Endothelial cell of umbilical vein (primary cell): ENCODE results near the gene FBXL19. TPM values are rescaled to one million over a fixed set of nuclear protein-coding genes. Genes with fewer than 3 reads are reported as not detected.

Experiments used
- BruUV-seq: library from RNA; stranded (reverse); fragments of 400-500 nt; replicated peaks from 2 replicates; lab custom pipeline; 2021; lab: Mats Ljungman, UMichigan
- CTCF ChIA-PET: fragments of 300-600, 350-600 bp; sonication (Branson Sonifier 250); formaldehyde crosslinking; loops from one replicate; lab custom pipeline; 2021; ENCODE audit warnings: antibody characterized with exemption, inconsistent platforms; lab: Charles Lee
- POLR2A ChIA-PET: fragments of 300-600, 350-600 bp; sonication (Branson Sonifier 250); formaldehyde crosslinking; loops from one replicate; lab custom pipeline; 2021; ENCODE audit warnings: antibody characterized with exemption, inconsistent platforms; lab: Charles Lee
- DNase-seq: peaks from one replicate; pipeline ENCODE4 v3.0.0-alpha.2; 2011; ENCODE audit warnings: low read depth, low spot score
- FAIRE-seq: peaks from 2 replicates; lab custom pipeline; 2011; peaks lifted over from hg19 to GRCh38; lab: Jason Lieb, UNC
- H2AFZ ChIP-seq: 2 replicates; pipeline ENCODE4 v1.6.0; 2012; ENCODE audit warnings: low read depth, low read length, control low read depth, inconsistent platforms
- H3K27ac ChIP-seq: 2 replicates; pipeline ENCODE4 v1.5.1; 2011; ENCODE audit warnings: low read depth, mild to moderate bottlenecking, control low read depth, low read length, moderate library complexity; ENCODE audit not compliant: insufficient read depth
- H3K27me3 ChIP-seq, 2 experiments: 2 replicates each; pipeline versions ENCODE4 v1.6.0 to v1.6.1; 2011; ENCODE audit warnings: low read length in 2 of 2, mixed read lengths in 1 of 2; ENCODE audit not compliant: control insufficient read depth in 2 of 2, insufficient read depth in 2 of 2
- H3K36me3 ChIP-seq, 2 experiments: 2 replicates in 1 of 2; 3 replicates in 1 of 2; pipeline ENCODE4 v1.5.1; 2011; ENCODE audit warnings: low read length in 2 of 2, mild to moderate bottlenecking in 1 of 2, moderate library complexity in 1 of 2; ENCODE audit not compliant: control insufficient read depth in 2 of 2, insufficient read depth in 2 of 2; ENCODE audit errors: extremely low read depth in 1 of 2
- H3K4me1 ChIP-seq: 3 replicates; pipeline ENCODE4 v1.5.1; 2011; ENCODE audit warnings: mild to moderate bottlenecking, low read length; ENCODE audit not compliant: control insufficient read depth, insufficient read depth; ENCODE audit errors: extremely low read depth
- H3K4me2 ChIP-seq: 2 replicates; pipeline ENCODE4 v1.6.1; 2011; ENCODE audit warnings: low read length, control low read depth, mixed read lengths; ENCODE audit not compliant: insufficient read depth
- H3K4me3 ChIP-seq, 3 experiments: fragments of 200-600 bp in 1 of 3; sonication (generic), shearing (Covaris generic) in 1 of 3; replicated peaks in 1 of 3; 2 replicates each; pipeline ENCODE4 v1.5.1; 2011 to 2016; ENCODE audit warnings: control low read depth in 3 of 3, low read length in 3 of 3, mild to moderate bottlenecking in 2 of 3, inconsistent platforms in 1 of 3, low read depth in 1 of 3, moderate library complexity in 1 of 3; ENCODE audit not compliant: insufficient read depth in 1 of 3
- H3K79me2 ChIP-seq: 2 replicates; pipeline ENCODE4 v1.6.0; 2012; ENCODE audit warnings: low read length, inconsistent platforms; ENCODE audit not compliant: control insufficient read depth, insufficient read depth
- H3K9ac ChIP-seq: replicated peaks from 2 replicates; pipeline ENCODE3; 2011; ENCODE audit warnings: low read length, control low read depth; ENCODE audit not compliant: insufficient read depth; ENCODE audit errors: extremely low read depth
- H3K9me1 ChIP-seq: replicated peaks from 3 replicates; pipeline ENCODE4 v1.6.0; 2011; ENCODE audit warnings: mild to moderate bottlenecking, low read length; ENCODE audit not compliant: control insufficient read depth, insufficient read depth; ENCODE audit errors: extremely low read depth
- H3K9me3 ChIP-seq: replicated peaks from 2 replicates; pipeline ENCODE4 v1.5.1; 2012; ENCODE audit warnings: low read length, inconsistent platforms; ENCODE audit not compliant: control insufficient read depth, insufficient read depth
- H4K20me1 ChIP-seq: replicated peaks from 2 replicates; pipeline ENCODE3; 2011; ENCODE audit warnings: mild to moderate bottlenecking, low read length; ENCODE audit not compliant: control insufficient read depth, insufficient read depth; ENCODE audit errors: extremely low read depth
- CTCF ChIP-seq, 2 donors: IDR thresholded peaks; 1 replicate in 1 of 2; 2 replicates in 1 of 2; pipeline ENCODE4 v1.5.1; 2011; ENCODE audit warnings: low read length in 2 of 2, mild to moderate bottlenecking in 2 of 2, moderate library complexity in 2 of 2, control low read depth in 1 of 2, inconsistent platforms in 1 of 2, low read depth in 1 of 2; ENCODE audit not compliant: insufficient read depth in 1 of 2; ENCODE audit errors: extremely low read depth in 1 of 2
- EZH2 ChIP-seq: IDR thresholded peaks from 2 replicates; pipeline ENCODE4 v1.6.1; 2012; ENCODE audit warnings: borderline replicate concordance, low read depth, mild to moderate bottlenecking, moderate library complexity, low read length, inconsistent platforms; ENCODE audit not compliant: severe bottlenecking
- FOS ChIP-seq: IDR thresholded peaks from 2 replicates; pipeline ENCODE4 v1.6.1; 2011; ENCODE audit warnings: mild to moderate bottlenecking, low read length, moderate library complexity, borderline replicate concordance; ENCODE audit not compliant: insufficient read depth
- GATA2 ChIP-seq: IDR thresholded peaks from 2 replicates; pipeline ENCODE4 v1.7.0; 2011; ENCODE audit warnings: low read depth, mild to moderate bottlenecking, moderate library complexity, mixed read lengths, low read length; ENCODE audit not compliant: insufficient read length, insufficient read depth
- JUN ChIP-seq: IDR thresholded peaks from 2 replicates; pipeline ENCODE4 v1.6.1; 2011; ENCODE audit warnings: borderline replicate concordance, low read depth; ENCODE audit not compliant: insufficient read length, insufficient read depth
- MAX ChIP-seq: IDR thresholded peaks from 2 replicates; pipeline ENCODE4 v1.6.1; 2011; ENCODE audit not compliant: insufficient read depth, insufficient read length
- MYC ChIP-seq: IDR thresholded peaks from one replicate; pipeline ENCODE4 v1.6.1; 2011; ENCODE audit warnings: mild to moderate bottlenecking, low read depth, low read length
- POLR2A ChIP-seq: IDR thresholded peaks from 2 replicates; pipeline ENCODE4 v1.6.1; 2012; ENCODE audit warnings: low read depth, mild to moderate bottlenecking, control low read depth, low read length
- POLR2AphosphoS5 ChIP-seq: IDR thresholded peaks from 2 replicates; pipeline ENCODE4 v1.6.1; 2012; ENCODE audit warnings: low read depth, mild to moderate bottlenecking, control low read depth, low read length, moderate library complexity; ENCODE audit not compliant: insufficient read depth
- dilution Hi-C: fragments of 300-500 bp; cut with MboI; formaldehyde crosslinking; loops from one replicate; pipeline ENCODE4 v1.15.0; 2019; ENCODE audit warnings: low sequenced_read_pairs; ENCODE audit not compliant: extremely low pct_ligation_motif_present
- intact Hi-C: fragments of 100-400 bp; cut with micrococcal nuclease; formaldehyde crosslinking; loops from one replicate; pipeline ENCODE4 v1.10.0; 2022
- polyA plus RNA-seq, 4 experiments: library from polyadenylated mRNA; depleted of rRNA in 3 of 4; stranded (reverse) in 3 of 4; unstranded in 1 of 4; fragments of >200 nt; gene quantifications; 2 replicates each; pipeline versions ENCODE4 v1.2.1 to v1.2.3, GENCODE V29; 2011 to 2012; ENCODE audit warnings: missing spikeins in 1 of 4
- total RNA-seq: library from RNA; stranded (reverse); gene quantifications from 2 replicates; pipeline ENCODE4 v1.2.3, GENCODE V29; 2021

FBXL19 gene
- total and polyA plus RNA-seq, 2 donors (not counting 3 experiments of a cell fraction or from before 2014, with no cell fraction given): 22.1 to 38.0 TPM

DNA sequence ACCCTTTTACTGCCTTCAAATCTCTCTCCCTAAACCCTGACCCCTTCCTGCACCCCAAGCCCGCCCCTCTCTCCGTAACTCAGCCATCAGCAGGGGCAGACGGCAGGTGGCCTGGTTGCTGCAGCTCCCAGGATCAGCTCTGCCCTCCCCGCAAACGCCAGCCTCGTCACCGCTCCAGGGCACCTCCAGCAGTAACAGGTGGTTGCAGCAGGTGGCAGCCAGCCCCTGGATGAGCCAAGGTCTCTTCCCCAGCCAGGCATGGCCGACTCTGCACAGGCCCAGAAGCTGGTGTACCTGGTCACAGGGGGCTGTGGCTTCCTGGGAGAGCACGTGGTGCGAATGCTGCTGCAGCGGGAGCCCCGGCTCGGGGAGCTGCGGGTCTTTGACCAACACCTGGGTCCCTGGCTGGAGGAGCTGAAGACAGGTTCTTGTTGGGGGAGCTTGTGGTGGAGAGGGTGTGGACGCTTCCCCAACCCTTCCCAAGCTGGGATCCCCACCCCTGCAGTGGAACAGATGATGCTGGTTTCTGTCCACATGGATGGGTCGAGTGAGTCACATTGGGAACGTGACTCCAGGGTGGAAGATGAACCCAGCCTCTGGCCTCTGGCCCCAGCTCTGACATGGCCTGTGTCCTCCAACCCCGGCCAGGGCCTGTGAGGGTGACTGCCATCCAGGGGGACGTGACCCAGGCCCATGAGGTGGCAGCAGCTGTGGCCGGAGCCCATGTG, 62.2 kb downstream of the FBXL19 start:
- BruUV-seq: no TSS peak
- no peak overlapping the region for H3K9ac ChIP-seq
- peak overlapping the region; percentile 43 for H2AFZ ChIP-seq
- H3K36me3 ChIP-seq: peaks cover 4 to 9% of the 10 kb centered on the region in 2 experiments
- no peaks in the 10 kb centered on the region for H3K27me3 ChIP-seq
- H3K27ac ChIP-seq: no peak overlapping the region
- ChIA-PET CTCF (interaction anchor here (0.8 to 5.0 kb wide), 27 partner anchors 9 to 883 kb away, joined by 3 to 66 read pairs (median 5); partner anchors contain the start of genes KAT8, STX4, VKORC1 and ZNF646), POLR2A (interaction anchor here (1.2 kb wide), 1 partner anchor 194 kb away, joined by 4 read pairs; the partner anchor contains the start of gene FUS)
- H3K4me3 ChIP-seq: peak overlapping the region in 1 of 3 experiments; percentile 19
- no peaks in the 10 kb centered on the region for H3K9me1 ChIP-seq
- TF ChIP-seq GATA2: no peak
- no peak for TF ChIP-seq POLR2AphosphoS5
- no peak for TF ChIP-seq FOS
- TF ChIP-seq POLR2A: no peak
- TF ChIP-seq EZH2: no peak
- TF ChIP-seq MYC: no peak
- no peak for TF ChIP-seq CTCF (IDR thresholded peaks at IDR 0.05; ENCODE audit: extremely low read depth in 1 of 2, insufficient read depth in 1 of 2, low read depth in 1 of 2, low read length in 2 of 2)
- TF ChIP-seq MAX: no peak
- no peak for TF ChIP-seq JUN
- no peaks in the 10 kb centered on the region for H3K4me1 ChIP-seq
- no peaks in the 10 kb centered on the region for H4K20me1 ChIP-seq
- H3K4me2 ChIP-seq: no peak overlapping the region
- no peak for FAIRE-seq
- no peaks in the 10 kb centered on the region for H3K9me3 ChIP-seq
- intact Hi-C loops: loop anchor here (1.0 to 10.0 kb wide), 7 partner anchors 89 to 883 kb away; partner anchors contain the start of genes ZNF646 and ZNF668
- no peak for DNase-seq
- dilution Hi-C loops: no loop called here
- H3K79me2 ChIP-seq: no peaks in the 10 kb centered on the region
